WTC11 (cell line): ENCODE data around the gene AGAP3. TPM values are rescaled to one million over a fixed set of nuclear protein-coding genes. Genes with fewer than 3 reads are reported as not detected.

Experiments
- ATAC-seq: fragments of 200-7000 bp; cut with Tn5 transposase; 2 replicates; pipeline ENCODE4 v1.10.0; 2021; ENCODE audit warnings: mild to moderate bottlenecking, moderate library complexity
- CTCF ChIA-PET: fragments of 300-600 bp; sonication (Branson Sonifier 250); formaldehyde crosslinking; loops from one replicate; lab custom pipeline; 2021; ENCODE audit warnings: antibody characterized with exemption; lab: Charles Lee
- POLR2A ChIA-PET: fragments of 350-600 bp; sonication (Branson Sonifier 250); formaldehyde crosslinking; loops from one replicate; lab custom pipeline; 2021; ENCODE audit warnings: antibody characterized with exemption; lab: Charles Lee
- DNase-seq: peaks from one replicate; pipeline ENCODE4 v3.0.0; 2021; ENCODE audit warnings: low spot score
- H3K27ac Mint-ChIP-seq: 2 replicates; pipeline ENCODE4 v1.8.0; 2021; ENCODE audit warnings: mixed read lengths
- H3K27me3 Mint-ChIP-seq: 2 replicates; pipeline ENCODE4 v1.8.0; 2021; ENCODE audit warnings: low read depth, mild to moderate bottlenecking, moderate library complexity, mixed read lengths
- H3K36me3 Mint-ChIP-seq: 2 replicates; pipeline ENCODE4 v1.8.0; 2021; ENCODE audit warnings: mixed read lengths
- H3K4me1 Mint-ChIP-seq: 2 replicates; pipeline ENCODE4 v1.8.0; 2022; ENCODE audit warnings: mixed read lengths
- H3K4me3 Mint-ChIP-seq: 2 replicates; pipeline ENCODE4 v1.8.0; 2021; ENCODE audit warnings: mild to moderate bottlenecking, moderate library complexity, mixed read lengths
- H3K9me3 Mint-ChIP-seq: 2 replicates; pipeline ENCODE4 v1.8.0; 2021; ENCODE audit warnings: mixed read lengths
- AR ChIP-seq: fragments of 250-450 bp; sonication (Bioruptor Pico); IDR thresholded peaks from 2 replicates; pipeline ENCODE4 v1.9.0; 2021; ENCODE audit warnings: mild to moderate bottlenecking
- ARID4B ChIP-seq: sonication (generic); formaldehyde crosslinking; IDR thresholded peaks from 2 replicates; pipeline ENCODE4 v1.8.0; 2023; ENCODE audit warnings: missing genetic modification reagents, mild to moderate bottlenecking, borderline replicate concordance
- ATF2 ChIP-seq: sonication (generic); formaldehyde crosslinking; IDR thresholded peaks from 2 replicates; pipeline ENCODE4 v1.8.1; 2022; ENCODE audit warnings: low read depth, missing genetic modification reagents, borderline replicate concordance
- ATF3 ChIP-seq: sonication (generic); formaldehyde crosslinking; conservative IDR thresholded peaks from 2 replicates; pipeline ENCODE4 v1.8.1; 2022; ENCODE audit warnings: mild to moderate bottlenecking, missing genetic modification reagents
- CREB1 ChIP-seq: sonication (generic); formaldehyde crosslinking; IDR thresholded peaks from 2 replicates; pipeline ENCODE4 v1.8.0; 2023; ENCODE audit warnings: mild to moderate bottlenecking, missing genetic modification reagents
- E2F5 ChIP-seq: sonication (generic); formaldehyde crosslinking; IDR thresholded peaks from 2 replicates; pipeline ENCODE4 v1.8.1; 2022; ENCODE audit warnings: mild to moderate bottlenecking, moderate library complexity, missing genetic modification reagents
- GRHL2 ChIP-seq: fragments of 250-450 bp; sonication (Bioruptor Pico); IDR thresholded peaks from 2 replicates; pipeline ENCODE4 v1.8.0; 2022; ENCODE audit warnings: mild to moderate bottlenecking, moderate library complexity; ENCODE audit not compliant: insufficient replicate concordance, severe bottlenecking
- HMGXB4 ChIP-seq: sonication (generic); formaldehyde crosslinking; IDR thresholded peaks from 2 replicates; pipeline ENCODE4 v1.8.1; 2023; ENCODE audit warnings: mild to moderate bottlenecking, moderate library complexity, missing genetic modification reagents
- JAZF1 ChIP-seq: fragments of 250-450 bp; sonication (Bioruptor Pico); IDR thresholded peaks from 2 replicates; pipeline ENCODE4 v1.9.0; 2021; ENCODE audit warnings: moderate library complexity, mild to moderate bottlenecking, inconsistent platforms
- MYBL2 ChIP-seq: sonication (generic); formaldehyde crosslinking; IDR thresholded peaks from 2 replicates; pipeline ENCODE4 v1.8.1; 2023; ENCODE audit warnings: mild to moderate bottlenecking, moderate library complexity, missing genetic modification reagents
- NFATC4 ChIP-seq: fragments of 250-450 bp; sonication (Bioruptor Pico); IDR thresholded peaks from 2 replicates; pipeline ENCODE4 v1.9.0; 2021; ENCODE audit warnings: mild to moderate bottlenecking
- PRDM15 ChIP-seq: sonication (generic); formaldehyde crosslinking; IDR thresholded peaks from 2 replicates; pipeline ENCODE4 v1.8.0; 2022; ENCODE audit warnings: missing genetic modification reagents
- PRRX2 ChIP-seq: fragments of 250-450 bp; sonication (Bioruptor Pico); IDR thresholded peaks from 2 replicates; pipeline ENCODE4 v1.8.0; 2021; ENCODE audit warnings: mild to moderate bottlenecking
- SOX15 ChIP-seq: fragments of 250-450 bp; sonication (Bioruptor Pico); IDR thresholded peaks from 2 replicates; pipeline ENCODE4 v1.9.0; 2021; ENCODE audit warnings: mild to moderate bottlenecking
- SP1 ChIP-seq: sonication (generic); formaldehyde crosslinking; conservative IDR thresholded peaks from 2 replicates; pipeline ENCODE4 v1.8.1; 2022; ENCODE audit warnings: missing genetic modification reagents
- TEAD1 ChIP-seq: sonication (generic); formaldehyde crosslinking; IDR thresholded peaks from 2 replicates; pipeline ENCODE4 v1.8.0; 2022; ENCODE audit warnings: mild to moderate bottlenecking, missing genetic modification reagents
- TEAD4 ChIP-seq: sonication (generic); formaldehyde crosslinking; IDR thresholded peaks from 2 replicates; pipeline ENCODE4 v1.8.0; 2022; ENCODE audit warnings: mild to moderate bottlenecking, missing genetic modification reagents
- TP53 ChIP-seq: sonication (generic); formaldehyde crosslinking; IDR thresholded peaks from 2 replicates; pipeline ENCODE4 v1.8.1; 2023; ENCODE audit warnings: mild to moderate bottlenecking, missing genetic modification reagents
- ZNF232 ChIP-seq: sonication (generic); formaldehyde crosslinking; IDR thresholded peaks from 2 replicates; pipeline ENCODE4 v1.8.0; 2022; ENCODE audit warnings: mild to moderate bottlenecking, missing genetic modification reagents
- ZNF396 ChIP-seq: fragments of 250-450 bp; sonication (Bioruptor Pico); IDR thresholded peaks from 2 replicates; pipeline ENCODE4 v1.8.0; 2021; ENCODE audit warnings: mild to moderate bottlenecking, moderate library complexity, borderline replicate concordance
- ZNF671 ChIP-seq: fragments of 250-450 bp; sonication (Bioruptor Pico); IDR thresholded peaks from 2 replicates; pipeline ENCODE4 v1.8.0; 2021; ENCODE audit warnings: mild to moderate bottlenecking
- total RNA-seq: library from RNA; stranded (reverse); gene quantifications from 3 replicates; pipeline ENCODE4 v1.2.3, GENCODE V29; 2021

Gene AGAP3
- total RNA-seq, 1 experiment from 2014 or later, result 163 TPM

GRCh38 chr7:151080522-151081169, 5.6 kb upstream of the AGAP3 start, which contains the start of gene FASTK:
TSS of gene FASTK (minus strand) at chr7:151080809. CDS start at chr7:151080766, 43 bp downstream.
- peak within 1 kb of the TSS; percentile 87 for H3K4me3 Mint-ChIP-seq
- peaks cover 3% of the 10 kb centered on the region; the same call in 1 of the 2 replicates for H3K27me3 Mint-ChIP-seq
- H3K9me3 Mint-ChIP-seq, result no peaks in the 10 kb centered on the region
- DNase-seq (peak; percentile 84), ATAC-seq (peak; percentile 45)
- H3K4me1 Mint-ChIP-seq, result peaks cover 43% of the 10 kb centered on the region
- peaks cover 3% of the 10 kb centered on the region; the same call in 1 of the 2 replicates for H3K36me3 Mint-ChIP-seq
- CTCF ChIA-PET, result interaction anchor here (0.7 to 1.6 kb wide), 13 partner anchors 10 to 117 kb away, joined by 3 to 14 read pairs (median 5); partner anchors contain the start of gene ABCB8
- peak within 1 kb of the TSS; percentile 85; the same call in 1 of the 2 replicates for H3K27ac Mint-ChIP-seq
- POLR2A ChIA-PET, result interaction anchor here (0.5 to 1.6 kb wide), 5 partner anchors 18 to 699 kb away, joined by 3 to 13 read pairs (median 3); no protein-coding TSS in a partner anchor
- TF ChIP-seq TEAD4 (CRISPR knock-in tag) (0 out of 2 replicates have a peak, but pooled peaks have one; percentile 9), ATF2 (CRISPR knock-in tag) (no peak), MYBL2 (CRISPR knock-in tag) (peak; percentile 24; the same call in 1 of the 2 replicates), ARID4B (CRISPR knock-in tag) (peak; percentile 58; the same call in 1 of the 2 replicates), E2F5 (CRISPR knock-in tag) (peak; percentile 81), TP53 (CRISPR knock-in tag) (no peak), NFATC4 (CRISPR knock-in tag) (no peak), PRRX2 (CRISPR knock-in tag) (no peak), ZNF671 (CRISPR knock-in tag) (no peak), SP1 (CRISPR knock-in tag) (peak; percentile 66; the same call in 1 of the 2 replicates), TEAD1 (CRISPR knock-in tag) (0 out of 2 replicates have a peak, but pooled peaks have one; percentile 41), JAZF1 (no peak), HMGXB4 (CRISPR knock-in tag) (peak; percentile 42; the same call in 1 of the 2 replicates), GRHL2 (CRISPR knock-in tag) (no peak), PRDM15 (CRISPR knock-in tag) (peak; percentile 16; the same call in 1 of the 2 replicates), AR (no peak), SOX15 (no peak), CREB1 (CRISPR knock-in tag) (0 out of 2 replicates have a peak, but pooled peaks have one; percentile 17), ZNF396 (CRISPR knock-in tag) (no peak), ATF3 (CRISPR knock-in tag) (no peak), ZNF232 (CRISPR knock-in tag) (0 out of 2 replicates have a peak, but pooled peaks have one; percentile 56)
